OCI-LY1 (cell line): ENCODE measurements around the gene LRFN2.

ENCODE experiments used
- H2AFZ ChIP-seq: fragments of 200-600 bp; sonication (generic), shearing (Covaris generic); 2 replicates; pipeline ENCODE4 v1.6.0; 2014; ENCODE audit warnings: antibody characterized with exemption, mild to moderate bottlenecking, low read length
- H3F3A ChIP-seq: fragments of 200-600 bp; sonication (generic), shearing (Covaris generic); 2 replicates; pipeline ENCODE4 v1.6.0; 2014; ENCODE audit warnings: mild to moderate bottlenecking, antibody characterized with exemption, low read length, moderate library complexity; ENCODE audit not compliant: insufficient read depth
- H3K27ac ChIP-seq: fragments of 200-600 bp; sonication (generic); 2 replicates; pipeline ENCODE4 v1.5.1; 2014; ENCODE audit warnings: low read length, mixed run types, mild to moderate bottlenecking, low read depth; ENCODE audit not compliant: poor library complexity, severe bottlenecking
- H3K27me3 ChIP-seq: fragments of 200-600 bp; sonication (generic); 2 replicates; pipeline ENCODE4 v1.6.0; 2014; ENCODE audit warnings: antibody characterized with exemption, mild to moderate bottlenecking, low read length, moderate library complexity; ENCODE audit not compliant: insufficient read depth
- H3K36me3 ChIP-seq: fragments of 200-600 bp; sonication (generic); 2 replicates; pipeline ENCODE4 v1.6.1; 2014; ENCODE audit warnings: mild to moderate bottlenecking, antibody characterized with exemption, low read length, moderate library complexity, mixed read lengths; ENCODE audit not compliant: insufficient read depth
- H3K4me1 ChIP-seq: fragments of 200-600 bp; sonication (generic); 2 replicates; pipeline ENCODE4 v1.5.1; 2014; ENCODE audit warnings: mild to moderate bottlenecking, low read length, moderate library complexity; ENCODE audit not compliant: insufficient read depth, severe bottlenecking
- H3K4me2 ChIP-seq: fragments of 200-600 bp; sonication (generic), shearing (Covaris generic); 2 replicates; pipeline ENCODE4 v1.6.1; 2014; ENCODE audit warnings: low read length
- H3K4me3 ChIP-seq: fragments of 200-600 bp; sonication (generic); 2 replicates; pipeline ENCODE4 v1.5.1; 2014; ENCODE audit warnings: low read length, low read depth, mild to moderate bottlenecking, mixed read lengths; ENCODE audit not compliant: poor library complexity, severe bottlenecking
- H3K79me2 ChIP-seq: fragments of 200-600 bp; shearing (Covaris generic); 2 replicates; pipeline ENCODE4 v1.6.1; 2016; ENCODE audit warnings: mixed run types, low read length, mixed read lengths; ENCODE audit not compliant: insufficient read depth
- H3K9ac ChIP-seq: fragments of 200-600 bp; sonication (generic), shearing (Covaris generic); 2 replicates; pipeline ENCODE4 v1.6.1; 2014; ENCODE audit warnings: mild to moderate bottlenecking, low read length, mixed read lengths
- H3K9me2 ChIP-seq: fragments of 200-600 bp; sonication (generic), shearing (Covaris generic); 2 replicates; pipeline ENCODE4 v1.6.1; 2014; ENCODE audit warnings: low read depth, mild to moderate bottlenecking, low read length, mixed read lengths
- H3K9me3 ChIP-seq: fragments of 200-600 bp; shearing (Covaris generic); 2 replicates; pipeline ENCODE4 v1.6.1; 2014; ENCODE audit warnings: low read length, mixed read lengths
- H4K20me1 ChIP-seq: fragments of 200-600 bp; sonication (generic), shearing (Covaris generic); 2 replicates; pipeline ENCODE4 v1.6.0; 2016; ENCODE audit warnings: mild to moderate bottlenecking, low read length; ENCODE audit not compliant: insufficient read depth
- EZH2 ChIP-seq: fragments of 200-600 bp; sonication (generic), shearing (Covaris generic); IDR thresholded peaks from 2 replicates; pipeline ENCODE4 v1.8.0; 2017; ENCODE audit warnings: borderline replicate concordance, mixed run types, mild to moderate bottlenecking, antibody characterized with exemption, low read length, moderate library complexity, mixed read lengths
- TF ChIP-seq, protein P1 (sequence below): fragments of 200-600 bp; sonication (generic), shearing (Covaris generic); IDR thresholded peaks from 2 replicates; pipeline ENCODE4 v1.5.1; 2017; ENCODE audit warnings: mild to moderate bottlenecking, antibody characterized with exemption, low read length, moderate library complexity, mixed read lengths

LRFN2 gene

DNA sequence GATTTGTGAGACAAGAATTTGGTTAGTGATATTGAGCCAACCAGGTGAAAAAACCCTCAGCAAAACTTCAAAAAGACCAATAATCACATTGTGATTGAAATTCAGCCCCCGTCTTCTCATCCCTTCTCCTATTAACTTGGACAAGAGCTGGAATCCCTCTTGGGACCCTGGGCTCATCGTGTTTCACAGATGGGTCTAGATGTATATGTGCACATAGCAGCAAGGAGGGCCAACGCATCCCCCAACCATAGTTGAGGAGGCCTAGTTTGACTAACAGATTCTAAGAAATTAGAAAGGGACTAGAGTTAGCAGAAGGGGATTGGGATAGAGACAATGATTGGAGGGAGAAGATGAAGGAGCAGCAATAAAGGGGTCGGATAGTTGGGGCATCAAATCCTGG lies 19.8 kb upstream of the LRFN2 start:
- H3K27me3 ChIP-seq: no peaks in the 10 kb centered on the region
- no peak for TF ChIP-seq EZH2
- TF ChIP-seq, protein P1, sequence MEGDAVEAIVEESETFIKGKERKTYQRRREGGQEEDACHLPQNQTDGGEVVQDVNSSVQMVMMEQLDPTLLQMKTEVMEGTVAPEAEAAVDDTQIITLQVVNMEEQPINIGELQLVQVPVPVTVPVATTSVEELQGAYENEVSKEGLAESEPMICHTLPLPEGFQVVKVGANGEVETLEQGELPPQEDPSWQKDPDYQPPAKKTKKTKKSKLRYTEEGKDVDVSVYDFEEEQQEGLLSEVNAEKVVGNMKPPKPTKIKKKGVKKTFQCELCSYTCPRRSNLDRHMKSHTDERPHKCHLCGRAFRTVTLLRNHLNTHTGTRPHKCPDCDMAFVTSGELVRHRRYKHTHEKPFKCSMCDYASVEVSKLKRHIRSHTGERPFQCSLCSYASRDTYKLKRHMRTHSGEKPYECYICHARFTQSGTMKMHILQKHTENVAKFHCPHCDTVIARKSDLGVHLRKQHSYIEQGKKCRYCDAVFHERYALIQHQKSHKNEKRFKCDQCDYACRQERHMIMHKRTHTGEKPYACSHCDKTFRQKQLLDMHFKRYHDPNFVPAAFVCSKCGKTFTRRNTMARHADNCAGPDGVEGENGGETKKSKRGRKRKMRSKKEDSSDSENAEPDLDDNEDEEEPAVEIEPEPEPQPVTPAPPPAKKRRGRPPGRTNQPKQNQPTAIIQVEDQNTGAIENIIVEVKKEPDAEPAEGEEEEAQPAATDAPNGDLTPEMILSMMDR: no peak
- H3K9ac ChIP-seq: no peak overlapping the region

DNA sequence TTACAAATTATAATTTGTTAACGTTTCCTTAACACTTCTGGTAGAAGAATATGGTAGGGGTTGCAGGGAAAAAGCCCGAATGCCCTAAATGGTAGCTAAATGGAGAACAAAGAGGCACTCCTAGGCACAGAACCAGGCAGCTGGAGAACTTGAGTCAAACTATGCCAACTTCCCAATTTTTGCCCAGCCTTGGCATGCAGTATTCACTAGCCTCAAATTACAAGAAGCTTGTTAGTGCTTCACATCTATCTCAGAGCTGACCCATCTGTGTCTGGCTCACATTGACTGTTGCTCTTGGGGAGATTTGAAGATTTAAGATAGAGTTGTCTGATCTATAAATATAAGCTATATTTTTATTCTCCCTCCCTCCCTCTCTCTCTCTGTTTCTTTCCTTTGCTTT lies 19.4 kb upstream of the LRFN2 start:
- Histone ChIP-seq H3K27ac (no peak overlapping the region), H3K9me3 (no peaks in the 10 kb centered on the region), H3K4me2 (no peak overlapping the region), H4K20me1 (no peaks in the 10 kb centered on the region), H3K27me3 (no peaks in the 10 kb centered on the region), H3K4me3 (no peak overlapping the region), H3K9me2 (no peaks in the 10 kb centered on the region), H2AFZ (no peak overlapping the region), H3K79me2 (no peaks in the 10 kb centered on the region), H3K4me1 (no peaks in the 10 kb centered on the region), H3K36me3 (no peaks in the 10 kb centered on the region), H3F3A (no peaks in the 10 kb centered on the region), H3K9ac (no peak overlapping the region)
- no peak for TF ChIP-seq EZH2
- TF ChIP-seq, protein P1: no peak

More for the DNA sequence above, 19.8 kb upstream of the LRFN2 start:
- Histone ChIP-seq H3K27ac (no peak overlapping the region), H3K4me3 (no peak overlapping the region), H2AFZ (no peak overlapping the region), H3K79me2 (no peaks in the 10 kb centered on the region), H3K4me2 (no peak overlapping the region), H3K36me3 (no peaks in the 10 kb centered on the region), H4K20me1 (no peaks in the 10 kb centered on the region), H3F3A (no peaks in the 10 kb centered on the region), H3K9me2 (no peaks in the 10 kb centered on the region), H3K9me3 (no peaks in the 10 kb centered on the region), H3K4me1 (no peaks in the 10 kb centered on the region)

DNA sequence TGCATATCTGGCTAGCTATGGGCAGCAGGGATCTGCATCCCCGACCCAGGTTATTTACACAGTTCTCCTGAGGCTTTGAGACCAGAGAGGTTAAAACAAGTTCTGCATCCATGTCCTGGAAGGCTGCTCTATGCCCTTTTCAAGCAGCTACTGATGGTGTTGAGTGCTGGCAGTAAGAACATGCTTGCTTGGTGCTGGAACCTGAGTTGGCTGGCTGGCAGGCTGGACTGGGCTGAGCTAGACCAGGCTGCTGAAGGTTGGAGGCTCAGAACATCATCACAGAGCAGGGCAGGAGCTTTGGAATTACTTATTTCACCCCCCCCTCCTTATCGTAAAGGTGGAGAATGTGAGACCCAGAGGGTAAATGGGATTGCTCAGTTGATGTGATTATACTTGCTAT lies 16.9 kb upstream of the LRFN2 start:
- no peak overlapping the region for H2AFZ ChIP-seq
- H3K4me2 ChIP-seq: no peak overlapping the region
- H3K4me1 ChIP-seq: no peaks in the 10 kb centered on the region
- no peaks in the 10 kb centered on the region for H3K36me3 ChIP-seq
- no peaks in the 10 kb centered on the region for H3K79me2 ChIP-seq
- no peaks in the 10 kb centered on the region for H3K27me3 ChIP-seq
- TF ChIP-seq, protein P1: no peak
- no peak for TF ChIP-seq EZH2
- no peaks in the 10 kb centered on the region for H4K20me1 ChIP-seq
- H3K9me2 ChIP-seq: no peaks in the 10 kb centered on the region
- H3K9me3 ChIP-seq: no peaks in the 10 kb centered on the region
- no peak overlapping the region for H3K9ac ChIP-seq
- H3K27ac ChIP-seq: no peak overlapping the region
- H3F3A ChIP-seq: no peaks in the 10 kb centered on the region
- no peak overlapping the region for H3K4me3 ChIP-seq
